ENCODE results near the gene GASK1A. TPM values are rescaled to one million over a fixed set of nuclear protein-coding genes. Genes with fewer than 3 reads are reported as not detected.

GASK1A gene
- total RNA-seq, 1 experiment from 2014 or later, result not detected

DNA sequence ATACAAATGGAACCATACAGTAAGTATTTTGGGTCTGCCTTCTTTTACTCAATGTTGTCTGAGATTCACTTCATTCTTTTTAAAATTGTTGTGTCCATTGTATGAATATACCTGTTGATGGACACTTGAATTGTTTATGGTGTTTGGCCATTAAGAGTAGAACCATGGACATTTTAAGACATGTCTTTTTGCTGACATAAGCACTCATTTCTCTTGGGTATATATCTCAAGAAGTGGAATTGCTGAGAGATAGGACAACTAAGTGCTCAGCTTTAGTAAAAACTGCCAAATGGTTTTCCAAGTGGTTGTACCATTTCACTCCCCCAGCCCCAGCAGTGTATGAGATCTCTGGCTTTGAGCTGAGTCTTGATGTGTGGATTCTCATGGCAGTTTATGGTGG is 98.6 kb downstream of the GASK1A start:
- no peaks in the 10 kb centered on the region for H3K9me3 ChIP-seq (ENCODE audit: control insufficient read depth, insufficient read depth, low read depth, low read length)
- BruUV-seq (replicated peaks), result no TSS peak
- DNase-seq (ENCODE audit: low read depth, low spot score), result no peak
- H3K4me1 ChIP-seq (ENCODE audit: control insufficient read depth, insufficient read depth, low read length), result no peaks in the 10 kb centered on the region
- no peak overlapping the region for H3K4me3 ChIP-seq (ENCODE audit: low read depth in 2 of 2, low read length in 2 of 2)
- TF ChIP-seq TCF7L2 (IDR thresholded peaks at IDR 0.05; ENCODE audit: low read depth, low read length) (no peak), POLR2AphosphoS5 (IDR thresholded peaks at IDR 0.05; ENCODE audit: low read depth, low read length) (no peak), SIN3A (IDR thresholded peaks at IDR 0.05; ENCODE audit: borderline replicate concordance, insufficient read depth, low read depth, low read length) (no peak)
- TF ChIP-seq, protein P1, sequence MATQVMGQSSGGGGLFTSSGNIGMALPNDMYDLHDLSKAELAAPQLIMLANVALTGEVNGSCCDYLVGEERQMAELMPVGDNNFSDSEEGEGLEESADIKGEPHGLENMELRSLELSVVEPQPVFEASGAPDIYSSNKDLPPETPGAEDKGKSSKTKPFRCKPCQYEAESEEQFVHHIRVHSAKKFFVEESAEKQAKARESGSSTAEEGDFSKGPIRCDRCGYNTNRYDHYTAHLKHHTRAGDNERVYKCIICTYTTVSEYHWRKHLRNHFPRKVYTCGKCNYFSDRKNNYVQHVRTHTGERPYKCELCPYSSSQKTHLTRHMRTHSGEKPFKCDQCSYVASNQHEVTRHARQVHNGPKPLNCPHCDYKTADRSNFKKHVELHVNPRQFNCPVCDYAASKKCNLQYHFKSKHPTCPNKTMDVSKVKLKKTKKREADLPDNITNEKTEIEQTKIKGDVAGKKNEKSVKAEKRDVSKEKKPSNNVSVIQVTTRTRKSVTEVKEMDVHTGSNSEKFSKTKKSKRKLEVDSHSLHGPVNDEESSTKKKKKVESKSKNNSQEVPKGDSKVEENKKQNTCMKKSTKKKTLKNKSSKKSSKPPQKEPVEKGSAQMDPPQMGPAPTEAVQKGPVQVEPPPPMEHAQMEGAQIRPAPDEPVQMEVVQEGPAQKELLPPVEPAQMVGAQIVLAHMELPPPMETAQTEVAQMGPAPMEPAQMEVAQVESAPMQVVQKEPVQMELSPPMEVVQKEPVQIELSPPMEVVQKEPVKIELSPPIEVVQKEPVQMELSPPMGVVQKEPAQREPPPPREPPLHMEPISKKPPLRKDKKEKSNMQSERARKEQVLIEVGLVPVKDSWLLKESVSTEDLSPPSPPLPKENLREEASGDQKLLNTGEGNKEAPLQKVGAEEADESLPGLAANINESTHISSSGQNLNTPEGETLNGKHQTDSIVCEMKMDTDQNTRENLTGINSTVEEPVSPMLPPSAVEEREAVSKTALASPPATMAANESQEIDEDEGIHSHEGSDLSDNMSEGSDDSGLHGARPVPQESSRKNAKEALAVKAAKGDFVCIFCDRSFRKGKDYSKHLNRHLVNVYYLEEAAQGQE (IDR thresholded peaks at IDR 0.05; ENCODE audit: insufficient read depth in 1 of 2, low read depth in 2 of 2, low read length in 1 of 2), result no peak
- TF ChIP-seq, protein P2, sequence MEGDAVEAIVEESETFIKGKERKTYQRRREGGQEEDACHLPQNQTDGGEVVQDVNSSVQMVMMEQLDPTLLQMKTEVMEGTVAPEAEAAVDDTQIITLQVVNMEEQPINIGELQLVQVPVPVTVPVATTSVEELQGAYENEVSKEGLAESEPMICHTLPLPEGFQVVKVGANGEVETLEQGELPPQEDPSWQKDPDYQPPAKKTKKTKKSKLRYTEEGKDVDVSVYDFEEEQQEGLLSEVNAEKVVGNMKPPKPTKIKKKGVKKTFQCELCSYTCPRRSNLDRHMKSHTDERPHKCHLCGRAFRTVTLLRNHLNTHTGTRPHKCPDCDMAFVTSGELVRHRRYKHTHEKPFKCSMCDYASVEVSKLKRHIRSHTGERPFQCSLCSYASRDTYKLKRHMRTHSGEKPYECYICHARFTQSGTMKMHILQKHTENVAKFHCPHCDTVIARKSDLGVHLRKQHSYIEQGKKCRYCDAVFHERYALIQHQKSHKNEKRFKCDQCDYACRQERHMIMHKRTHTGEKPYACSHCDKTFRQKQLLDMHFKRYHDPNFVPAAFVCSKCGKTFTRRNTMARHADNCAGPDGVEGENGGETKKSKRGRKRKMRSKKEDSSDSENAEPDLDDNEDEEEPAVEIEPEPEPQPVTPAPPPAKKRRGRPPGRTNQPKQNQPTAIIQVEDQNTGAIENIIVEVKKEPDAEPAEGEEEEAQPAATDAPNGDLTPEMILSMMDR (IDR thresholded peaks at IDR 0.05), result no peak
- ChIA-PET POLR2A (no interaction called here), CTCF (no interaction called here)
- H3K27ac ChIP-seq (ENCODE audit: low read length), result no peak overlapping the region
- in situ Hi-C loops (cut with HindIII; ENCODE audit: low pct_unique_long_range_greater_than_20kb, low sequenced_read_pairs) (no loop called here), intact Hi-C loops (cut with micrococcal nuclease; ENCODE audit: unreplicated experiment) (no loop called here)
- no peaks in the 10 kb centered on the region for H3K36me3 ChIP-seq (ENCODE audit: control insufficient read depth, insufficient read depth, low read length)
- no peak for ATAC-seq
- no peaks in the 10 kb centered on the region for H3K27me3 ChIP-seq (ENCODE audit: control insufficient read depth, insufficient read depth, low read length)

DNA sequence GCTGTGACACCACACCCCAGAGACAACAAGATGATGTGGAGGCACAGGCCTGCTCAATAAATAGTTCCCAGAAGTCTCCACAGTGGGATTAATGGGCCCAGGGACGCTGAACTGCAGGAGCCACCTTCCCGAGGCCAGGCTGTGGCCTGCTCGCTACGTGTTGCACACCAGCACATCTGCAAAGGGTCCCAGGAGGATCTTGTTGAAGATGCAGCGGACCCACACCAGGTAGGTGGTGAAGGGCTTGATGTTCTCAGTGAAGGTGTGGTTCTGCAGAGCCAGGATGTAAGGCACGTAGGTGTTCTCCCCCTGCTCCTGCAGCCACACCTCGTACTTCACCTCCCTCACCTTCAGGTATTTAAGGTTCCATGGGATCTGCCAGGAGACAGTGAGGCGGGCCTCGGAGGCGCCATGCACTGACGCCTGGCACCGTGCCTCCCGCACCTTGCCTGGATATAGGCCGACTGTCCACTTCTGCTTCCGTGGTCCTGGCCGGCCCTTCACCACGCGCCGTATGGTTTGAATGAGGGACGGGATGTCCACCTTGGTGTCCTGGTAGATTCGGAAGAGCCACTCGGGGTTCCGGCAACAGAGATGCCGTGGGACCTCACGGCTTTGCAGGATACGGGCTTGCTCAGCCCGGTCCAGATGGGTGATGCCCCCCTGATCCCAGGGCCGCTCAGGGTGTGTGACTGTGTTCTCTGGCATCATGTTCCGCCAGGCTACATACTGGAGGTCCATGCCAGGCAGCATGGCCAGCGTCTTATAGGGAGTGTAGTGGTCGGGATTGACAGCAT is 100.6 kb downstream of the GASK1A start:
- CTCF ChIA-PET, result no interaction called here
- in situ Hi-C loops (cut with HindIII; ENCODE audit: low pct_unique_long_range_greater_than_20kb, low sequenced_read_pairs), result no loop called here

More for the DNA sequence above, 100.6 kb downstream of the GASK1A start:
- POLR2A ChIA-PET, result no interaction called here
- BruUV-seq (replicated peaks), result no TSS peak
- H3K4me1 ChIP-seq (ENCODE audit: control insufficient read depth, insufficient read depth, low read length), result no peaks in the 10 kb centered on the region
- no peak overlapping the region for H3K27ac ChIP-seq (ENCODE audit: low read length)
- H3K4me3 ChIP-seq (ENCODE audit: low read depth in 2 of 2, low read length in 2 of 2), result no peak overlapping the region
- no peaks in the 10 kb centered on the region for H3K36me3 ChIP-seq (ENCODE audit: control insufficient read depth, insufficient read depth, low read length)
- intact Hi-C loops (cut with micrococcal nuclease; ENCODE audit: unreplicated experiment), result no loop called here
- no peaks in the 10 kb centered on the region for H3K27me3 ChIP-seq (ENCODE audit: control insufficient read depth, insufficient read depth, low read length)
- DNase-seq (ENCODE audit: low read depth, low spot score) (no peak), ATAC-seq (no peak)
- TF ChIP-seq, protein P2 (IDR thresholded peaks at IDR 0.05), result no peak
- TF ChIP-seq POLR2AphosphoS5 (IDR thresholded peaks at IDR 0.05; ENCODE audit: low read depth, low read length) (no peak), SIN3A (IDR thresholded peaks at IDR 0.05; ENCODE audit: borderline replicate concordance, insufficient read depth, low read depth, low read length) (no peak), TCF7L2 (IDR thresholded peaks at IDR 0.05; ENCODE audit: low read depth, low read length) (no peak)
- TF ChIP-seq, protein P1 (IDR thresholded peaks at IDR 0.05; ENCODE audit: insufficient read depth in 1 of 2, low read depth in 2 of 2, low read length in 1 of 2), result no peak
- no peaks in the 10 kb centered on the region for H3K9me3 ChIP-seq (ENCODE audit: control insufficient read depth, insufficient read depth, low read depth, low read length)
